HG03521 (cell line): ENCODE measurements around the gene FOXRED1.

Experiments
- ATAC-seq: cut with Tn5 transposase; IDR thresholded peaks from one replicate; pipeline ENCODE4 v1.9.1; 2021; ENCODE audit warnings: mild to moderate bottlenecking, moderate library complexity; ENCODE audit not compliant: unreplicated experiment

FOXRED1 gene

DNA sequence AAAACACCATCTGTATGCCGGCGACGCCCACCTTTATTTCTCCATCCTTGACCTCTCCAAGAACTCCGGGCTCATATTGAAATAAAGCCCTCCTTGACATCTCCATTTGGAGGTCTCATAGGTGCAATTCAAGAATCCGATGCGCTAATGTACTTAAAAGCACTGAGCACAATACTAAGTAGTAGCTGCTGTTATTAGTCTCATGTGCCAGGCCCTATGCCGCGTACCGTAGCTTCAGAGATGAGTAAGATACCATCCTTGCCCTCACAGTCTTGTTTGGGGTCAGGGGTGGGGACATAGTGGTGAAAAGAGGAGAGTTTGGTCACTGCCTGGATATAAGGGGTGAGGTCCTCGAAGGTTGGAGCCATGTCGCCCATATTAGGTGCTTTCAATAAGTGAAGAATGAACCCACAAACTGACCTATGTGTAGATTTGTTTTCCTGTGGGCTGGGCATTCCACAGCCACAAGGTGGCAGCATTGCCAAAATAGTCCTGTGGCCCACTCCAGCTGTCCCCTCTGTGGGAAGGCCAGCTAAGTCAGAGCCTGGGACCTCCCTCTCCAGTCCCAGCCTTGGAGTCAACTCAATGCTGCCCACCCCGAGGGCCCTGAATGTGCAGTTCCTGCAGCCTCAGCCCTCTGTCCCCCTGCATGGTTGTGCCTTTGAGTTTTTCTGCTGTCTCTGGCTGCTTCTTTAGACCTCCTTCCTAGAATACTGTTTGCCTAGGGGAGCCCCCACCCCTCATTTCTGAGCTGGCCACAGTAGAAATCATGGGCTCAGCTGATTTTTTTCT lies 41.4 kb downstream of the FOXRED1 start:
- peak; percentile 26 for ATAC-seq

DNA sequence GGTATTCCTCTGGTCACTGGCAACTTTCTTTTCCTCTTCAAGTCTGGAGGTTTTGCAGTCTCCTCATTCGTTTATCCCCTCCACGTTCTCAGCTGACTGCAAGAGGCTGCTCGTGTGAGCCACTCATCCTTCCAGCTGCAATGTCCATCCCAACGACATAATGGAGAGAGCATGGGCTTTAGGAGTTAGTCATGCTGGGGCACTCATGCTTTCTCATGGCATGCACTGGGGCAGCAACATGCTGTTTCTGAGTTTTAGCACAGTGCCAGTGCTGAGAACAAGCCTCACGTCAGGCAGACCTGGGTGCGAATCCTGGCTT lies 42.0 kb downstream of the FOXRED1 start:
- no peak for ATAC-seq

DNA sequence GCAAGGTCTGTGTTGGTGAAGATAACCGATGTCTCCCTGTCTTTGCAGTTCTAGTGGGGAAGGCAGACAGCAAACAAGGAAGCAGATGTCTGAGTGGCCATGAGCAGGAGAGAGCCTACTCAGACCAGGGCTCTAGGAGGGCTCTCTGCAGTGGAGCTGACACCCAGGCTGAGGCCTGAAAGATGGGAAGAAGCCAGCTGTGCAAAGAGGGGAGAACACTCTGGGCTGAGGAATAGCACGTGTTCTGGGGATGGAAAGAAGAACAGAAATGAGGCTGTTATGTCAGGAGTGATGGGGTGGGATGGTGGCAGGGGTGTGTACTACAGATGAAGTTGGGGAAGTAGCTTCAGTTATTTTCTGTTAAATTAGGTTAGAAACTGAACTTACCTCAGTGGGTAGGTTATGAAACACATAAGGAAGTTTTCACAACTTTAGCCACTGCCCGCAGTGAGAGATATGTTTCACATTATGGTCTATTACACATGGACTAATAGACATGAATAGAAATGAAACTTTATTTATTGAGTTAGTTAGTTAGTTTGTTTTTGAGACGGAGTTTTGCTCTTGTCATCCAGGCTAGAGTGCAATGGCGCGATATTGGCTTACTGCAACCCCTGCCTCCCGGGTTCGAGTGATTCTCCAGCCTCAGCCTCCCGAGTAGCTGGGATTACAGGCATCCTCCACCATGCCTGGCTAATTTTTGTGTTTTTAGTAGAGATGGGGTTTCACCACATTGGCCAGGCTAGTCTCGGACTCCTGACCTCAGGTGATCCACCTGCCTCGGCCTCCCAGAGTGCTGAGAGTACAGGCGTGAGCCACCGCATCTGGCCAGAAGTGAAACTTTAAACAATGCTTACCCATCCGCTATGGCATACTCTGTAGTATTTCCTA lies 42.7 kb downstream of the FOXRED1 start:
- peak; percentile 76 for ATAC-seq

DNA sequence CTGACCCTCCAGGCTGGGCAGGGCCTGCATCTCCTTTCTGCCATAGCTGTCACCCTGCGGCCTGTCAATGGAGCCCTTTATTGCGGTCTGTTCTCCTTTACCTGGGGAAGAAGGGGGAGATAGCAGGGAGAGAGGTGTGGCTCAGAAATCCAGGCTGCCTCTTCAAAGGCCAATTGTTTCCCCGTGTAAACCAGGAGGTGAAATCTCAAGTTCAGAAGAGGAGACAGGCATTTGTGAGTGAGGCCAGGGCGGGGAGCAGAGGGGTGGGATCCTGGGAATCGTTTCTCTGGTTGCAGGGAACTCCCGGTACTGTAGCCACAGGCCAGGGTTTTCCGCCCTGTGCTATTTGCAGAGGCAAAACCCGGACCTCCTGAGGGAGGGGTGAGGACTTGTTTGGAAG lies 44.0 kb downstream of the FOXRED1 start:
- no peak for ATAC-seq

DNA sequence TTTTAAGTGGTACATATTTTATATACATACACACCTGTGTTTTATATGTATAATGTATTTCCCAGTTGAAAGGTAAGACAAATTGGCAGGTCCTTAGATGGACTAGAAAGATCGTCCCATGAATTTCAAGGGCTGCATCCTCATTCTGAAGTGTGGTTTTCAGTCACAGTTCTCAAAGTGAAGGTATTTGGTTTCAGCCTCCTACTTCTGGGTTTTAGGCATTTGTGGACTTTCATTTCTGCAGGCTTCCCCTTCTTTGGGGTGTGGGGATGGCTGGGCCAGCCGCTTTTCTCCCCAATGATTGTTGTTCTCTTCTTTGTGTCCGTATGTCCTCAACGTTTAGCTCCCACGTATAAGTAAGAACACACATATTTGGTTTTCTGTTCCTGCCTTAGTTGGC lies 44.9 kb downstream of the FOXRED1 start:
- ATAC-seq = no peak

- no peak for ATAC-seq
Observed at GRCh38 chr11:126317432-126317755, 48.4 kb downstream of the FOXRED1 start.

GRCh38 chr11:126317756-126318573 lies 49.0 kb downstream of the FOXRED1 start:
- peak; percentile 25 for ATAC-seq

DNA sequence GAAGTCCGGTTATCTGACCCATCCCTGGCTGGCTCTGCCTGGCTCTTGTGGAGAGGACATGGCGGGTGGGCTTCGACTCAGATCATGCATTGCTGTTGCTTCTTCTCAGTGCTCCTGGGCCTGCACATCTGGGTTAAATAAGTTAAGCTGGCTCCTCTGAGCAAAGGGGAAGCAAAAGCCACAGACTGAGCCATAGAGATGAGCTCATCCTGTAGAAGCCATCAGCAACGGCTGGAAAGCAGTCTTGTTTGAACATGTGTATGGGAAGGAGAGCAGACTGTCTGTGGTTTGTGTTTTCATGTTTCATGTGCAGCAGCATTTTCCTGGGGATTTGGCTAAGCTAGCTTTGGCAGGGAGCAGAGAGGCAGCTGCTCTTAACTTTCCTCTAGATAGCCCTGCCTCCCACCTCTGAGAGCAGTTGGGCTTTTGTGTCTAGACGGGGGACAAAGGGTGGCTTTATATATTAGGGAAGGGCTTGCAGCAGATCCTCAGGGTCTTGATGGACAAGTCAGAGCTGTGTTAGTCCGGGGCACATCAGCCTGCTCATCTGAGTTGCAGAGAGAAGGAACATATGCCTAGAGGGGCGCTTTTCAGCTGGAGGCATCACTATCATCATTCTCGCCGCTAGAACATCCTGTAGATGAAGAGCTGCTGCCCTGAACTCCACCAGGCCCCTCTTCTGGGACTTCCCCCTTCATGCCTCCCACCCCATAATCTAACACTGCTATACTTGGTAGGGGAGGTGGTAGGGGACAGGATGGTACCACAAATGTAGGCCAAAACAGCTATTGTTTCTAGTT lies 49.8 kb downstream of the FOXRED1 start:
- peak; percentile 63 for ATAC-seq

GRCh38 chr11:126319374-126319740 lies 50.4 kb downstream of the FOXRED1 start:
- no peak for ATAC-seq

- no peak for ATAC-seq
Observed at GRCh38 chr11:126322996-126323395, 54.0 kb downstream of the FOXRED1 start.

- ATAC-seq = no peak
Observed at GRCh38 chr11:126327281-126328000, 58.5 kb downstream of the FOXRED1 start.
